PC-3 (cell line): ENCODE data around the gene UMAD1.

Source experiments
- EZH2 ChIP-seq: fragments of 300-600 bp; sonication (generic); IDR thresholded peaks from one replicate; pipeline ENCODE4 v1.6.1; 2017; ENCODE audit warnings: antibody characterized with exemption, mild to moderate bottlenecking, low read length; ENCODE audit not compliant: unreplicated experiment
- EZH2phosphoT487 ChIP-seq: fragments of 300-600 bp; sonication (generic); IDR thresholded peaks from 2 replicates; pipeline ENCODE4 v1.6.1; 2018; ENCODE audit warnings: mild to moderate bottlenecking, antibody characterized with exemption, low read length, borderline replicate concordance
- TF ChIP-seq, protein P1 (sequence below): fragments of 300-600 bp; sonication (generic); conservative IDR thresholded peaks from 2 replicates; pipeline ENCODE4 v1.5.1; 2017; ENCODE audit warnings: antibody characterized with exemption, low read depth, mild to moderate bottlenecking, low read length

DNA sequence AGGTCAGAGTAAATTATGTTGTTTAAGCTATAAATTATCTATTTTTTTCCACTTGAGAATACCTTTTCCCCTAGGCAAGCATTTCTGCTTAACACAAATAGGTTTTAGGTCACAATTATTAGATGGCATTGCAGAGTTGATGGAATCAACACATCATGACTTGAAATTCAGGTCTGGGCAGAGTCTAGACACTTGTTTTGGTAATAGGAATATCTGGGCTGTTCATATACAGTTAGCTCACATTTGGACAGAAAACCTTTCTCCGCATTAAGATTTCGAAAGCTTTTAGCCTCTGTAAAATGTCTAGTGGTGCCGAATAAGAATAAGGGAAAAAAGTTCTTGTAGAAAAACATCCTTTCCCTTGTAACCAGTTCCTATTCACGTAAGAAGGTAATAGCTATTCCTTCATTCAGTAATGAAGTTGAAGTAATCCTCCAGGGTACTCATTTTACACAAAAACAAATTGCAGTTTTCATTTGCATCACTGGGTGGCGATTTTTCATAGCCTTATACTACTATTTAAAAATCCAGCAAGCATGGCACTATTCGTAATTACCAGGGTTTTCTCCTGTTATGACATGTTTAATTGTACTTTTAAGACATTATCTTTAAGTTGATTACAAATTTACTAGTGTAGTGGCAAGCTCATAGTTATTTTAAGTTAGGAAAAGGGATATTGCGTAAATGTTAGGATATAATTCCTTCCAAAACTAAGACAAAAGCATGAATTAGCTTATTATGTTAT, 40.8 kb downstream of the UMAD1 start:
- TF ChIP-seq, protein P1, sequence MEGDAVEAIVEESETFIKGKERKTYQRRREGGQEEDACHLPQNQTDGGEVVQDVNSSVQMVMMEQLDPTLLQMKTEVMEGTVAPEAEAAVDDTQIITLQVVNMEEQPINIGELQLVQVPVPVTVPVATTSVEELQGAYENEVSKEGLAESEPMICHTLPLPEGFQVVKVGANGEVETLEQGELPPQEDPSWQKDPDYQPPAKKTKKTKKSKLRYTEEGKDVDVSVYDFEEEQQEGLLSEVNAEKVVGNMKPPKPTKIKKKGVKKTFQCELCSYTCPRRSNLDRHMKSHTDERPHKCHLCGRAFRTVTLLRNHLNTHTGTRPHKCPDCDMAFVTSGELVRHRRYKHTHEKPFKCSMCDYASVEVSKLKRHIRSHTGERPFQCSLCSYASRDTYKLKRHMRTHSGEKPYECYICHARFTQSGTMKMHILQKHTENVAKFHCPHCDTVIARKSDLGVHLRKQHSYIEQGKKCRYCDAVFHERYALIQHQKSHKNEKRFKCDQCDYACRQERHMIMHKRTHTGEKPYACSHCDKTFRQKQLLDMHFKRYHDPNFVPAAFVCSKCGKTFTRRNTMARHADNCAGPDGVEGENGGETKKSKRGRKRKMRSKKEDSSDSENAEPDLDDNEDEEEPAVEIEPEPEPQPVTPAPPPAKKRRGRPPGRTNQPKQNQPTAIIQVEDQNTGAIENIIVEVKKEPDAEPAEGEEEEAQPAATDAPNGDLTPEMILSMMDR = peak; percentile 81
- TF ChIP-seq EZH2 = no peak
- no peak for TF ChIP-seq EZH2phosphoT487
